Neuronal stem cell (in vitro differentiated cells): ENCODE measurements around the gene ADAMTS14. TPM values are rescaled to one million over a fixed set of nuclear protein-coding genes. Genes with fewer than 3 reads are reported as not detected.
A peak's percentile ranks its signal among the peaks of the same experiment; 100 is the strongest.

Experiments
- DNase-seq: peaks from one replicate; pipeline ENCODE4 v3.0.0-alpha.2; 2013; ENCODE audit warnings: low spot score
- H2AFZ ChIP-seq: one replicate; pipeline ENCODE4 v1.6.1; 2013; ENCODE audit warnings: mild to moderate bottlenecking, low read length, inconsistent platforms
- H2AK5ac ChIP-seq: 2 replicates; pipeline ENCODE4 v1.6.1; 2013; ENCODE audit warnings: low read depth, mild to moderate bottlenecking, inconsistent platforms, low read length, moderate library complexity, mixed read lengths
- H2BK120ac ChIP-seq: 2 replicates; pipeline ENCODE4 v1.6.1; 2013; ENCODE audit warnings: low read depth, mild to moderate bottlenecking, inconsistent platforms, low read length, moderate library complexity, mixed read lengths
- H2BK12ac ChIP-seq: one replicate; pipeline ENCODE4 v1.6.1; 2013; ENCODE audit warnings: low read length, inconsistent platforms
- H2BK15ac ChIP-seq: 2 replicates; pipeline ENCODE4 v1.6.1; 2013; ENCODE audit warnings: mild to moderate bottlenecking, low read length, inconsistent platforms, mixed read lengths
- H2BK5ac ChIP-seq: one replicate; pipeline ENCODE4 v1.6.1; 2013; ENCODE audit warnings: inconsistent platforms, mild to moderate bottlenecking, low read length, moderate library complexity
- H3K14ac ChIP-seq: one replicate; pipeline ENCODE4 v1.6.1; 2013; ENCODE audit warnings: low read length, inconsistent platforms
- H3K18ac ChIP-seq: 2 replicates; pipeline ENCODE4 v1.6.1; 2013; ENCODE audit warnings: low read length, inconsistent platforms
- H3K23ac ChIP-seq: 2 replicates; pipeline ENCODE4 v1.6.1; 2013; ENCODE audit warnings: low read depth, mild to moderate bottlenecking, mixed read lengths, low read length, inconsistent platforms; ENCODE audit not compliant: poor library complexity
- H3K27ac ChIP-seq: replicated peaks from 3 replicates; pipeline ENCODE4 v1.5.1; 2013; ENCODE audit warnings: low read length, inconsistent platforms
- H3K27me3 ChIP-seq, 3 experiments: 2 replicates each; pipeline ENCODE4 v1.6.1; 2013; ENCODE audit warnings: low read length in 3 of 3, mild to moderate bottlenecking in 2 of 3, inconsistent platforms in 1 of 3, low read depth in 1 of 3, mixed read lengths in 1 of 3, moderate library complexity in 1 of 3; ENCODE audit not compliant: control insufficient read depth in 3 of 3, insufficient read depth in 3 of 3
- H3K36me3 ChIP-seq, 2 donors: replicated peaks in 1 of 2; 2 replicates each; pipeline ENCODE4 v1.6.1; 2013; ENCODE audit warnings: low read length in 2 of 2; ENCODE audit not compliant: control insufficient read depth in 2 of 2, insufficient read depth in 2 of 2
- H3K4ac ChIP-seq: 2 replicates; pipeline ENCODE4 v1.6.1; 2013; ENCODE audit warnings: inconsistent platforms, mild to moderate bottlenecking, low read length, moderate library complexity
- H3K4me1 ChIP-seq, 2 donors: 1 replicate in 1 of 2; 2 replicates in 1 of 2; pipeline ENCODE4 v1.6.1; 2013; ENCODE audit warnings: low read length in 2 of 2, low read depth in 1 of 2; ENCODE audit not compliant: control insufficient read depth in 2 of 2, insufficient read depth in 1 of 2
- H3K4me2 ChIP-seq: one replicate; pipeline ENCODE4 v1.6.1; 2013; ENCODE audit warnings: mild to moderate bottlenecking, low read length, inconsistent platforms; ENCODE audit not compliant: insufficient read depth, poor library complexity, severe bottlenecking
- H3K4me3 ChIP-seq, 2 donors: 2 replicates each; pipeline ENCODE4 v1.5.1; 2013; ENCODE audit warnings: low read length in 2 of 2, mild to moderate bottlenecking in 2 of 2, inconsistent platforms in 1 of 2, moderate library complexity in 1 of 2
- H3K79me1 ChIP-seq: one replicate; pipeline ENCODE4 v1.6.1; 2013; ENCODE audit warnings: low read depth, mild to moderate bottlenecking, inconsistent platforms, low read length, moderate library complexity
- H3K9ac ChIP-seq: one replicate; pipeline ENCODE4 v1.6.1; 2013; ENCODE audit warnings: mild to moderate bottlenecking, low read depth, low read length, inconsistent platforms; ENCODE audit not compliant: poor library complexity
- H3K9me3 ChIP-seq, 2 donors: replicated peaks in 1 of 2; 2 replicates each; pipeline versions ENCODE3 to v1.6.1; 2013; ENCODE audit warnings: low read length in 2 of 2, mild to moderate bottlenecking in 2 of 2, inconsistent platforms in 1 of 2, low read depth in 1 of 2, mixed read lengths in 1 of 2, moderate library complexity in 1 of 2; ENCODE audit not compliant: control insufficient read depth in 2 of 2, insufficient read depth in 1 of 2
- H4K8ac ChIP-seq: one replicate; pipeline ENCODE4 v1.6.1; 2013; ENCODE audit warnings: low read depth, mild to moderate bottlenecking, inconsistent platforms, low read length, moderate library complexity
- H4K91ac ChIP-seq: one replicate; pipeline ENCODE4 v1.6.1; 2013; ENCODE audit warnings: low read length, low read depth, mild to moderate bottlenecking, inconsistent platforms; ENCODE audit not compliant: poor library complexity
- WGBS, 2 donors: extraction: QIAGEN DNeasy Blood & Tissue Kit; methylation state at CpG; one replicate each; pipeline ENCODE4 v1.1.7; 2013; ENCODE audit warnings: missing lambda C conversion rate in 2 of 2, mixed read lengths in 1 of 2; ENCODE audit not compliant: insufficient read length in 2 of 2, insufficient replicate concordance in 1 of 2; ENCODE audit errors: extremely low coverage in 2 of 2; 5-methylcytosine and 5-hydroxymethylcytosine counted together
- polyA plus RNA-seq, 2 experiments: library from polyadenylated mRNA; stranded (reverse); fragments of 200-250 nt; gene quantifications; one replicate each; pipeline ENCODE4 v1.2.3, GENCODE V29; 2013

Gene ADAMTS14, protein sequence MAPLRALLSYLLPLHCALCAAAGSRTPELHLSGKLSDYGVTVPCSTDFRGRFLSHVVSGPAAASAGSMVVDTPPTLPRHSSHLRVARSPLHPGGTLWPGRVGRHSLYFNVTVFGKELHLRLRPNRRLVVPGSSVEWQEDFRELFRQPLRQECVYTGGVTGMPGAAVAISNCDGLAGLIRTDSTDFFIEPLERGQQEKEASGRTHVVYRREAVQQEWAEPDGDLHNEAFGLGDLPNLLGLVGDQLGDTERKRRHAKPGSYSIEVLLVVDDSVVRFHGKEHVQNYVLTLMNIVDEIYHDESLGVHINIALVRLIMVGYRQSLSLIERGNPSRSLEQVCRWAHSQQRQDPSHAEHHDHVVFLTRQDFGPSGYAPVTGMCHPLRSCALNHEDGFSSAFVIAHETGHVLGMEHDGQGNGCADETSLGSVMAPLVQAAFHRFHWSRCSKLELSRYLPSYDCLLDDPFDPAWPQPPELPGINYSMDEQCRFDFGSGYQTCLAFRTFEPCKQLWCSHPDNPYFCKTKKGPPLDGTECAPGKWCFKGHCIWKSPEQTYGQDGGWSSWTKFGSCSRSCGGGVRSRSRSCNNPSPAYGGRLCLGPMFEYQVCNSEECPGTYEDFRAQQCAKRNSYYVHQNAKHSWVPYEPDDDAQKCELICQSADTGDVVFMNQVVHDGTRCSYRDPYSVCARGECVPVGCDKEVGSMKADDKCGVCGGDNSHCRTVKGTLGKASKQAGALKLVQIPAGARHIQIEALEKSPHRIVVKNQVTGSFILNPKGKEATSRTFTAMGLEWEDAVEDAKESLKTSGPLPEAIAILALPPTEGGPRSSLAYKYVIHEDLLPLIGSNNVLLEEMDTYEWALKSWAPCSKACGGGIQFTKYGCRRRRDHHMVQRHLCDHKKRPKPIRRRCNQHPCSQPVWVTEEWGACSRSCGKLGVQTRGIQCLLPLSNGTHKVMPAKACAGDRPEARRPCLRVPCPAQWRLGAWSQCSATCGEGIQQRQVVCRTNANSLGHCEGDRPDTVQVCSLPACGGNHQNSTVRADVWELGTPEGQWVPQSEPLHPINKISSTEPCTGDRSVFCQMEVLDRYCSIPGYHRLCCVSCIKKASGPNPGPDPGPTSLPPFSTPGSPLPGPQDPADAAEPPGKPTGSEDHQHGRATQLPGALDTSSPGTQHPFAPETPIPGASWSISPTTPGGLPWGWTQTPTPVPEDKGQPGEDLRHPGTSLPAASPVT
- 0.21 TPM for polyA plus RNA-seq (2013, experiment 1 of 2)
- polyA plus RNA-seq (2013, experiment 2 of 2): 0.19 TPM

DNA sequence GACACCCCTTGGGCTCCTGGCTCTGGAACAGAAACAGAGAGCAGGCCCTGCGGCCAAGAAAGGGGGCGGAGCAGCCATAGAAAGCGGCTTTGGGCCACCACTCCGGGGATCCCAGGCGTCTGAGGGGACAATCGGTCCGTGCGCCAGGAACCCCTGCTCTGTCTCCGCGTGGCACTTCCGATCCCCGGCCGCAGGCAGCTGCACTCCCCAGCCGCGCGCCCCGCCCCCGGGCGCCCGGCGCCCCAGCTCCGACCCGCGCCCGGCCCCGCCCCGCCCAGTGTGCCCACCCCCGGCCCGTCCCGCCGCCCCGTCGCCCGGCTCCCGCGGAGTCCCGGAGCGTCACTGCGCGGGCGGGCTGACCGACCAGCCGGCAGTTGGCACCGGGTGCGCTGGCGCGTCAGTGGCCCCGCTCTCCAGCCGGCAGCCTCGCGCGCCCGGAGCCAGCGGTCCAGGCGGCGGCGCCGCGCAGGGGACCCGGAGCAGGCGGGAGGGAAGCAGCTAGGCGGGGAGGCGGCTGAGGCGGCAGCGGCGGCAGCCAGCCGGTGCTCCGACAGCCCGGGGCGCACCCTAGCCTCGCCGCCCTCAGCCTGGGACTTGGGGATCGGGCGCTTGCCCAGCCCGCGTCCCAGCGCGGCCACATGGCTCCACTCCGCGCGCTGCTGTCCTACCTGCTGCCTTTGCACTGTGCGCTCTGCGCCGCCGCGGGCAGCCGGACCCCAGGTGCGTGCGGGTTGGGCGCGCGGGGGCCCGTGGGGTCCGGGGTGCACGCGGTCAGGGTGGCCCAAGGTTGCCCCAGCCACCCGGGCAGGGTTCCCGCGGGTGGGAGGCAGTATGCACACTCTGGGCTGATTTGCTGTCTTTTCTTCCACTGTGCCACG lies at the start of gene ADAMTS14:
Gene ADAMTS14 (plus strand): TSS at position 342 of the 878 bp plus-strand sequence. CDS start 297 bp downstream, at position 639.
- Histone ChIP-seq H2BK5ac (no peak within 1 kb of the TSS), H3K27ac (no peak within 1 kb of the TSS), H2BK15ac (no peak within 1 kb of the TSS), H3K36me3 (no peaks in the 10 kb centered on the region), H3K4me1 (peaks cover 2% of the 10 kb centered on the region in 2 donors), H3K79me1 (no peaks in the 10 kb centered on the region), H3K23ac (peak within 1 kb of the TSS; percentile 21), H3K4me2 (peak within 1 kb of the TSS; percentile 85), H3K9me3 (no peaks in the 10 kb centered on the region), H4K91ac (no peak within 1 kb of the TSS), H2BK120ac (no peak within 1 kb of the TSS), H3K4me3 (peak within 1 kb of the TSS; percentile 37 to 82), H3K18ac (peak within 1 kb of the TSS; percentile 90), H3K9ac (peak within 1 kb of the TSS; percentile 47), H2AFZ (peak within 1 kb of the TSS; percentile 82), H4K8ac (no peak within 1 kb of the TSS), H2AK5ac (no peak within 1 kb of the TSS), H3K27me3 (peaks cover 0 to 69% (median 24%) of the 10 kb centered on the region in 3 experiments), H3K4ac (no peak within 1 kb of the TSS), H2BK12ac (no peak within 1 kb of the TSS), H3K14ac (peak within 1 kb of the TSS; percentile 40)
- no CpG with 5 or more reads among the region's 100 CpGs for WGBS, 2 donors
- DNase-seq: peak; percentile 44

- Histone ChIP-seq H3K18ac (peak overlapping the region; percentile 27), H4K8ac (no peak overlapping the region), H3K4ac (no peak overlapping the region), H3K36me3 (no peaks in the 10 kb centered on the region), H3K4me1 (no peaks in the 10 kb centered on the region), H2BK12ac (no peak overlapping the region), H3K9me3 (peaks cover 2 to 9% of the 10 kb centered on the region in 2 donors), H3K27me3 (peaks cover 0 to under 1% (median 0%) of the 10 kb centered on the region in 3 experiments), H2BK5ac (no peak overlapping the region), H3K9ac (no peak overlapping the region), H3K27ac (no peak overlapping the region), H4K91ac (no peak overlapping the region), H3K14ac (no peak overlapping the region), H2BK15ac (no peak overlapping the region), H3K79me1 (no peaks in the 10 kb centered on the region), H3K4me3 (no peak overlapping the region), H2BK120ac (no peak overlapping the region), H3K4me2 (no peak overlapping the region), H2AFZ (no peak overlapping the region), H3K23ac (no peak overlapping the region), H2AK5ac (peak overlapping the region; percentile 61)
- WGBS, 2 donors: no CpG with 5 or more reads among the region's 3 CpGs
- no peak for DNase-seq
Observed at GRCh38 chr10:70622541-70622940, 49.8 kb upstream of the ADAMTS14 start.

- Histone ChIP-seq H3K9ac (no peak overlapping the region), H3K23ac (no peak overlapping the region), H2BK120ac (no peak overlapping the region), H3K14ac (no peak overlapping the region), H2BK15ac (no peak overlapping the region), H2AK5ac (peak overlapping the region; percentile 20), H4K91ac (no peak overlapping the region), H3K4me1 (no peaks in the 10 kb centered on the region), H3K9me3 (peaks cover 2 to 9% of the 10 kb centered on the region in 2 donors), H3K4me3 (no peak overlapping the region), H2BK5ac (no peak overlapping the region), H3K27me3 (no peaks in the 10 kb centered on the region), H3K79me1 (no peaks in the 10 kb centered on the region), H3K27ac (no peak overlapping the region), H2BK12ac (no peak overlapping the region), H4K8ac (no peak overlapping the region), H3K36me3 (no peaks in the 10 kb centered on the region), H3K4ac (no peak overlapping the region), H3K18ac (no peak overlapping the region), H2AFZ (no peak overlapping the region), H3K4me2 (no peak overlapping the region)
- no CpG with 5 or more reads among the region's 3 CpGs for WGBS, 2 donors
- DNase-seq: no peak
Observed at GRCh38 chr10:70622981-70623844, 49.1 kb upstream of the ADAMTS14 start.
